ENCODE data around the gene PCDH9.

- no peak for TF ChIP-seq POLR2AphosphoS5 (IDR thresholded peaks at IDR 0.05; ENCODE audit: borderline replicate concordance, low read depth, low read length)
- no peak for TF ChIP-seq EZH2 (IDR thresholded peaks at IDR 0.05)
These were observed 104.5 kb downstream of the PCDH9 start for GRCh38 chr13:67125681-67126080.
